Measurements from ENCODE around the gene STRAP. TPM values are rescaled to one million over a fixed set of nuclear protein-coding genes. Genes with fewer than 3 reads are reported as not detected.

The STRAP gene
- total and polyA plus RNA-seq, 2 of the 13 experiments (the other 11 are each of a cell fraction or from before 2014, with no cell fraction given) = 66.9 to 118 TPM

DNA sequence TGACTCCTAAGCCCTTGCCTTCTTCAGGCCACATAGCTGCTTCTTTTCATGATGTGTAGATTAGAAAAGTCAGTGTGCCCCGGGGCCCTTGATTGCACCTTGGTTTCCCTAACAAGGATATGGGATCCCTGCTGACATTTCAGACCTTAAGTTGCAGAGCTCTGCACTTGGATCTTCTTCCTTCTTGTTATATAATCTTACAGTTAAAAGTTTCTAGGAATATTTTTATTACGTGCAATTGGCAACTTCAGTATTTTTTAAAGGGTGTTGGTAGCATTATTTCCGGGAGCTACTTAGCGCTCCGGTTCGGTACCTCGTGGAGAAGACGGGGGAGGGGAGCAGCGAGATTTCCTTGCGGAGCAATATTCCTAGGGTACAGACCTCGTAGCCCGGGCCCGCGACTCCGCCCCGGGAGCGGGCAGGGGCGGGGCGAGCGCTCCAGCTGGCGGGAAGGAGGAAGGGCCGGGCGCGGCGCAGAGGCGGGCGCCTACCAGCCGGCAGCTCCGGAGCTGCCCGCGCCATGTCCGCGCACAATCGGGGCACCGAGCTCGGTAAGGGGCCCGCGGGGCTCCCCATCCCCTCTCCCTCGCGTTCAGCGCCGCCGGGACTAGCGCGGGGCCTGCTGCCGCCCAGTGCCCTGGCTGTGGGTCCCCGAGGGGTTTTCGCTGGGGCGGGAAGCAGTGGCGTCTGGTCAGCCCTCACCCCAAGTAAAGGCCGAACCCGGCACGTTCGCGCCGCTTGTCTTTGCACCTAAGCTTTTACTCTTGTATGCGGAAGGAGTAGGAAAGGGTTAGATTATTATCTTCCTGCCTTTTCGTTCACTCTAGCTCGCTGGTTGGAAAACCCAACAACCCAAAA lies 28.9 kb downstream of the STRAP start, which contains the start of gene DERA (continued):
- TF ChIP-seq TCF7 (IDR thresholded peaks at IDR 0.05; ENCODE audit: low read depth) (no peak), ZNF138 (CRISPR knock-in tag; IDR thresholded peaks at IDR 0.05; ENCODE audit: low read depth) (peak; percentile 64; the same call in 1 of the 2 replicates), ZNF879 (CRISPR knock-in tag; IDR thresholded peaks at IDR 0.05) (no peak), ZNF564 (CRISPR knock-in tag; IDR thresholded peaks at IDR 0.05) (no peak), ETV5 (CRISPR knock-in tag; IDR thresholded peaks at IDR 0.05; ENCODE audit: borderline replicate concordance) (no peak), PRPF4 (IDR thresholded peaks at IDR 0.05; ENCODE audit: low read depth, low read length, poor library complexity, severe bottlenecking) (peak; percentile 68), SP5 (CRISPR knock-in tag; IDR thresholded peaks at IDR 0.05; ENCODE audit: borderline replicate concordance, low read depth) (peak; percentile 45; the same call in 1 of the 2 replicates), RAD51 (IDR thresholded peaks at IDR 0.05; ENCODE audit: borderline replicate concordance) (no peak), GATAD1 (CRISPR knock-in tag; IDR thresholded peaks at IDR 0.05) (no peak), SNAI1 (CRISPR knock-in tag; IDR thresholded peaks at IDR 0.05; ENCODE audit: borderline replicate concordance) (no peak), DNMT1 (CRISPR knock-in tag; IDR thresholded peaks at IDR 0.05) (no peak), ARNT2 (CRISPR knock-in tag; IDR thresholded peaks at IDR 0.05; ENCODE audit: low read depth) (peak; percentile 68; the same call in 1 of the 2 replicates), GATAD2A (CRISPR knock-in tag; IDR thresholded peaks at IDR 0.05) (no peak), ZNF383 (CRISPR knock-in tag; IDR thresholded peaks at IDR 0.05; ENCODE audit: borderline replicate concordance) (no peak), TEAD2 (CRISPR knock-in tag; IDR thresholded peaks at IDR 0.05) (no peak), KLF15 (CRISPR knock-in tag; IDR thresholded peaks at IDR 0.05; ENCODE audit: borderline replicate concordance) (0 out of 2 replicates have a peak, but pooled peaks have one; percentile 21), SALL2 (CRISPR knock-in tag; IDR thresholded peaks at IDR 0.05) (peak; percentile 62; the same call in 1 of the 2 replicates), NRL (CRISPR knock-in tag; IDR thresholded peaks at IDR 0.05; ENCODE audit: borderline replicate concordance) (peak; percentile 88), FLYWCH1 (CRISPR knock-in tag; IDR thresholded peaks at IDR 0.05) (0 out of 2 replicates have a peak, but pooled peaks have one; percentile 34), ZNF296 (CRISPR knock-in tag; conservative IDR thresholded peaks at IDR 0.05) (no peak), ZFP82 (CRISPR knock-in tag; IDR thresholded peaks at IDR 0.05; ENCODE audit: borderline replicate concordance) (0 out of 2 replicates have a peak, but pooled peaks have one; percentile 15), KLF6 (CRISPR knock-in tag; IDR thresholded peaks at IDR 0.05) (no peak; the same call in 1 of the 2 replicates), ZNF776 (CRISPR knock-in tag; IDR thresholded peaks at IDR 0.05) (no peak; the same call in 1 of the 2 replicates), PHB2 (IDR thresholded peaks at IDR 0.05; ENCODE audit: partially characterized antibody) (no peak), MIER3 (CRISPR knock-in tag; IDR thresholded peaks at IDR 0.05; ENCODE audit: borderline replicate concordance) (peak; percentile 15; the same call in 1 of the 2 replicates)
- TF ChIP-seq, protein P1, sequence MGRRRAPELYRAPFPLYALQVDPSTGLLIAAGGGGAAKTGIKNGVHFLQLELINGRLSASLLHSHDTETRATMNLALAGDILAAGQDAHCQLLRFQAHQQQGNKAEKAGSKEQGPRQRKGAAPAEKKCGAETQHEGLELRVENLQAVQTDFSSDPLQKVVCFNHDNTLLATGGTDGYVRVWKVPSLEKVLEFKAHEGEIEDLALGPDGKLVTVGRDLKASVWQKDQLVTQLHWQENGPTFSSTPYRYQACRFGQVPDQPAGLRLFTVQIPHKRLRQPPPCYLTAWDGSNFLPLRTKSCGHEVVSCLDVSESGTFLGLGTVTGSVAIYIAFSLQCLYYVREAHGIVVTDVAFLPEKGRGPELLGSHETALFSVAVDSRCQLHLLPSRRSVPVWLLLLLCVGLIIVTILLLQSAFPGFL (CRISPR knock-in tag; IDR thresholded peaks at IDR 0.05) = no peak
- TF ChIP-seq, protein P2, sequence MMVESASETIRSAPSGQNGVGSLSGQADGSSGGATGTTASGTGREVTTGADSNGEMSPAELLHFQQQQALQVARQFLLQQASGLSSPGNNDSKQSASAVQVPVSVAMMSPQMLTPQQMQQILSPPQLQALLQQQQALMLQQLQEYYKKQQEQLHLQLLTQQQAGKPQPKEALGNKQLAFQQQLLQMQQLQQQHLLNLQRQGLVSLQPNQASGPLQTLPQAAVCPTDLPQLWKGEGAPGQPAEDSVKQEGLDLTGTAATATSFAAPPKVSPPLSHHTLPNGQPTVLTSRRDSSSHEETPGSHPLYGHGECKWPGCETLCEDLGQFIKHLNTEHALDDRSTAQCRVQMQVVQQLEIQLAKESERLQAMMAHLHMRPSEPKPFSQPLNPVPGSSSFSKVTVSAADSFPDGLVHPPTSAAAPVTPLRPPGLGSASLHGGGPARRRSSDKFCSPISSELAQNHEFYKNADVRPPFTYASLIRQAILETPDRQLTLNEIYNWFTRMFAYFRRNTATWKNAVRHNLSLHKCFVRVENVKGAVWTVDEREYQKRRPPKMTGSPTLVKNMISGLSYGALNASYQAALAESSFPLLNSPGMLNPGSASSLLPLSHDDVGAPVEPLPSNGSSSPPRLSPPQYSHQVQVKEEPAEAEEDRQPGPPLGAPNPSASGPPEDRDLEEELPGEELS (CRISPR knock-in tag; IDR thresholded peaks at IDR 0.05) = no peak

All from HepG2 (cell line).